NCI-H187 (cell line): ENCODE data around the gene TINAGL1.

Experiments
- DNase-seq, 2 experiments: peaks; one replicate each; lab custom pipeline; 2025; lab: John Stamatoyannopoulos, UW

TINAGL1 gene

GRCh38 chr1:31576201-31576669 is at the start of gene TINAGL1:
Gene TINAGL1 (plus strand): TSS chr1:31576515. CDS start chr1:31577149, 634 bp downstream.
- no peak for DNase-seq

- no peak for DNase-seq
Observed at GRCh38 chr1:31529999-31530684, 46.2 kb upstream of the TINAGL1 start.

- DNase-seq, result no peak
Observed at GRCh38 chr1:31531177-31531999, 44.9 kb upstream of the TINAGL1 start.

- DNase-seq, result no peak
Observed at GRCh38 chr1:31532173-31532572, 44.1 kb upstream of the TINAGL1 start.

GRCh38 chr1:31535561-31535960 is 40.8 kb upstream of the TINAGL1 start:
- no peak for DNase-seq

- DNase-seq, result no peak
Observed at GRCh38 chr1:31539329-31539728, 37.0 kb upstream of the TINAGL1 start.

- DNase-seq, result no peak
Observed at GRCh38 chr1:31541194-31541593, 35.1 kb upstream of the TINAGL1 start.

GRCh38 chr1:31545927-31546540 is 30.3 kb upstream of the TINAGL1 start:
- no peak for DNase-seq

GRCh38 chr1:31548534-31548906 is 27.8 kb upstream of the TINAGL1 start:
- no peak for DNase-seq

GRCh38 chr1:31548907-31549808 is 27.2 kb upstream of the TINAGL1 start:
- DNase-seq, result peak; percentile 64 to 90

- no peak for DNase-seq
Observed at GRCh38 chr1:31549809-31550620, 26.3 kb upstream of the TINAGL1 start.

GRCh38 chr1:31551208-31551607 is 25.1 kb upstream of the TINAGL1 start:
- no peak for DNase-seq

- DNase-seq, result no peak
Observed at GRCh38 chr1:31552489-31552888, 23.8 kb upstream of the TINAGL1 start.

- DNase-seq, result no peak
Observed at GRCh38 chr1:31556481-31557006, 19.8 kb upstream of the TINAGL1 start.

- no peak for DNase-seq
Observed at GRCh38 chr1:31559715-31560114, 16.6 kb upstream of the TINAGL1 start.

- no peak for DNase-seq
Observed at GRCh38 chr1:31560394-31560793, 15.9 kb upstream of the TINAGL1 start.

- DNase-seq, result no peak
Observed at GRCh38 chr1:31562707-31563360, 13.5 kb upstream of the TINAGL1 start.

- no peak for DNase-seq
Observed at GRCh38 chr1:31564606-31564989, 11.7 kb upstream of the TINAGL1 start.

- no peak for DNase-seq
Observed at GRCh38 chr1:31567956-31568570, 8.3 kb upstream of the TINAGL1 start.
